NCI-H82 treated with DMSO at 0.1 percent for 48 hours (cell line): Measurements from ENCODE around the gene NAV3.

Experiments
- DNase-seq: peaks from one replicate; lab custom pipeline; 2025; ENCODE audit not compliant: unreplicated experiment; lab: John Stamatoyannopoulos, UW

The NAV3 gene

DNA sequence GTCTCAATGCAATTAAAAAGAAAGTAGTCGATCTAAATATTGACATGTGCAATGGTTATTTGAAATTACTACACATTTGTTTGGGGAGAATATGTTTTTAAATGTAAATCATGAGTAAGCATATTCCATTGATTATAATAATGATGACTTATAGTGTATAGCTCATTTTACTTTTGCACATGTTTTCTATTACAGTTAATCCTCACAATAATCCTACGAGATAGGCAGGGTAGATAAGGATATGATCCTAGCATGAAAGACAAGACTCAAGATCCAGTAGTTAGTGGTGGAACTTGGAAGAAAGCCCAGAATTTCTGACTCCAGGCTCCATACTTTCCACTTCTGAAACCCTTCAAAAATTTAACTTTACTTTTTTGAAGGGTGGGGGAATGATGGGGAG lies 94.0 kb downstream of the NAV3 start:
- no peak for DNase-seq

DNA sequence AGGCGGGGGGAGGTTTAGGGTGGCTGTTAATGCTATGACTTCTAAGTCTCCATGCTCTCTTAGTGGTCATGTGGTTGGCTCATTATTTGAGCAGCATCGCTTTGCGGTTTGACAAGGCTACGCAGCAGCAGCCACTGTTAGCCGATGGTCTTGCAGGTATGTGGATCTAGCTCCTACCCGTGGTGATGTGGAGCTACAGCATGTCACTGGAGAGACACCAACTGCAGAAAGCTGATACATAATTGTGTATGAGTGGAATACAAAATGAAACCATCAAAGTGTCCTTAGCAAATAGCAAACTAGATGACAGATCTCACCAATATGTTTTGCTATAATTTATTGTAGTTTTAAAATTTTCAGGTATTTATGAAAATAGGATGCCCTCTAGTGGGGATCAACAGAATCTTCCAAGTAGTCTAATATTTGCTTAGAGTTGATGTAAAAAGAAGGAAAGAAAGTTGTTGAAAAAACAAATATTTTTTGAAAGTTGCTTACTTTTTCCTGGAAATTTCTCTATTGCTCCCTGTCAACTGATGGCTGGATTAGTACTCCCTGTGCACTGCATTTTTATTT lies 94.9 kb downstream of the NAV3 start:
- DNase-seq: peak; percentile 80

DNA sequence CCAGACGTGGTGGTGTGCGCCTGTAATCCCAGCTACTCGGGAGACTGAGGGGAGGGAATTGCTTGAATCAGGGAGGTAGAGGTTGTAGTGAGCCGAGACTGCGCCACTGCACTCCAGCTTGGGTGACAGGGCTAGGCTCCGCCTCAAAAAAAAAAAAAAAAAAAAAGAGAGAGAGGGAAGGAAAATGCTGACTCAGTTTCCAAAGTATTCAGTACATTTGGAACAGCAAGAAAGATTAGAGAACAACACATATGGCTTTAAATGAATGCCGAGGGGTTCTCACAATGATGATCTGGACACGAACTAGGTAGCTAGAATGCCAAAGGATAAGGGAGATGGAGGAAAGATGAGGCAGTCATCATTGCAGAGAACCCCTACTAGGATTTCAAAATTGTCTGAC lies 97.4 kb downstream of the NAV3 start:
- no peak for DNase-seq

- no peak for DNase-seq
Observed at GRCh38 chr12:77932216-77932615, 101.5 kb downstream of the NAV3 start.

DNA sequence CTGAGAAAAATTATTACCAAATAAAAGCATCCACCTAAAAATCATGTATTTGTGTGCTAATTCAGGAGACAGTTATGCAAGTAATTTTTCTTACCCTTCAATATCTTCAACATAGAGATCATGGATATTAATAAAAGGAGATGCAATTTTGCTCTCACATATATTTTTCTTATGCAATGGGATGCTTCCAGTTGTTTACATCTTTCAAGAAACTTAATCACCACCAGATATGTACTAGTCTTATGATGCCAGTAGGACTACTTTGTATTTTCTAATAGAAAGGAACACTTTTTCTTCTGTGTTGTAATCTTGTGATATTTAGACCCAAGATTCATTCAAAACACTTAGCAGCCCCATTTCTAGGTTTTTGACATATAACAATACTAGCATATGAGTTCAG lies 107.6 kb downstream of the NAV3 start:
- DNase-seq: no peak

- DNase-seq: no peak
Observed at GRCh38 chr12:77940011-77940423, 109.3 kb downstream of the NAV3 start.

- DNase-seq: no peak
Observed at GRCh38 chr12:77940567-77940966, 109.9 kb downstream of the NAV3 start.

- DNase-seq: no peak
Observed at GRCh38 chr12:77941401-77941800, 110.7 kb downstream of the NAV3 start.

DNA sequence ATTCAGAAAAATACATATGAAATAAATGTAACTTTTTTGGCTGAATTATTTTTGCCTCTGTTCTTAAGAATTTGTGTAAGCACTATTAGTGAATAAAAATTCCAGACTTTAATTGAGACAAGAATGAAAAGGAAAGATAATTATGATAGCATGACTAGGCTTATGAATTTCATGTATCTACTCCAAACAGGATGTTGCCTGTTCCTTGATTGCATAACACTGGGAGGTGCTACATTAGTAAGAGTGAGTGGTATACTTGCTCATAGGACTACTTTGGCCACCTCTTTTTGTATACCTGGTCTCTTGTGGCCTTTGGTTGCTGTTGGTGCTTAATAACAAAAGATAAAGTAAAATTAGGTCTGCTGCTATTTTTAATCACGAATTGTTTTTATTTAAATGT lies 112.8 kb downstream of the NAV3 start:
- no peak for DNase-seq

- DNase-seq: no peak
Observed at GRCh38 chr12:77946541-77947061, 115.9 kb downstream of the NAV3 start.

GRCh38 chr12:77947330-77947729 lies 116.6 kb downstream of the NAV3 start:
- DNase-seq: no peak

DNA sequence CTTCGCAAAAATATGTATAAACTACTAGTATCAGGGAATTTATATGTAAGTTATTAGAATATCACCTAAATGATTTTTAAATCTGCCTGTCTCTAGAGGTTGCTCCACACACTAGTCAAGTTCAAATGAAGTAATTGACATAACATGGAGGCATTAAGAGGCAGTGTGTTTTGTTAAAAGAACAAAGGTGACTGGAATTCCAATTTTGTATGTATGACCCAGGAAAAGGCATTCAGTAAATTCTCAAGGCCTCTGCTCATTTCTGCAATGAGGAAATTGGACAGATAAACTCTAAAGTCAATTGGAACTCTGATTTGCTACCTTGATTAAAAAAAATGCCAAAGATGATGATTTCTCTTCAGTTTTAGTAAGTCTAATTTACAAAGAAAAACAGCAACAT lies 117.1 kb downstream of the NAV3 start:
- DNase-seq: no peak

DNA sequence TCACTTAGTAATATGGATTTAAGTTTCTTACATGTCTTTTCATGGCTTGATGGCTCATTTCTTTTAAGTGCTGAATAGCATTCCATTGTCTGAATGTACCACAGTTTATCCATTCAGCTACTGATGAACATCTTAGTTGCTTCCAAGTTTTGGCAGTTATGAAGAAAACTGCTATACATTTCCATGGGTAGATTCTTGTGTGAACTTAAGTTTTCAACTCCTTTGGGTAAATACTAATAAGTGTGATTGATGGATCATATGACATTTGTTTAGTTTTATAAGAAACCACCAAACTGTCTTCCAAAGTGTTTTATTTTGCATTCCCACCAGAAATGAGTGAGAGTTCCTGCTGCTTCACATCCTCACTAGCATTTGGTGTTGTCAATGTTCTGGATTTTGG lies 119.2 kb downstream of the NAV3 start:
- DNase-seq: no peak

- no peak for DNase-seq
Observed at GRCh38 chr12:77953528-77954205, 123.0 kb downstream of the NAV3 start.

- no peak for DNase-seq
Observed at GRCh38 chr12:77954206-77954555, 123.5 kb downstream of the NAV3 start.

DNA sequence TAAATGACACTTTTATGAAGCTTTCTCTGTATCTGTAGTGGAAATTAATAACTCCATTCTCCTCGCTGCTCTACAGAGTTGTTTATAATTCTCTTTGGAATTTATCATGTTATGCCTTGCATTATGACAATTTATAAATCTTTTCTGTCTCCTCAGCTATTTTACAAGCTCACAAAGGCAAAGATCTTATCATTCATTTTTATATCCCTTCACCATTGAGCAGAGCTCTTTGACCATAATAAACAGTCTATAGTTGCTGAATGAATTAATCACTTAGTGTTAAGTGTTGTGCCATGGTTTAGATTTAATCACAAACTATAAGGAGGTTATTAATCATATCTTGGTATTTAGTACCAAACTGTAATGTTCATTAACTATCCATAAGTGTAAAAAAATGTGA lies 126.4 kb downstream of the NAV3 start:
- no peak for DNase-seq

- no peak for DNase-seq
Observed at GRCh38 chr12:77963576-77964178, 133.0 kb downstream of the NAV3 start.

DNA sequence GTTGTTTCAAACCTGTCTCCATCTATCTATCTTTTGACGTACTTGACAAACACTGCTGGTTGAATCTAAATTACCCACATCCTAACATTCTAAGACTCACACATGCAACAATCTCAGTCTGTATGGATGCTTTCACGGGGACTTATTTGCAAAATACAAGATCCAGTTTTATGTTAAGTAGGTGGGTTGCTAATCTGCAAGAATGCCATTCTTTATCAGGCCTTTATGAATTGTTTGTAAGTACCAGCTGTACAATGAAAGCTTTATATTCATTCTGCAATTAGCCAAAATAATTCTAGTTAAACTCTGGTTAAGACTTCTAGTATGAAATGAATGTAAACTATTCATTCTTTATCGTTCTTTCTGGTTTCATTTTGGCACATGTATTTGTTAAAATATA lies 135.1 kb downstream of the NAV3 start:
- no peak for DNase-seq

GRCh38 chr12:77968021-77968420 lies 137.3 kb downstream of the NAV3 start:
- no peak for DNase-seq

GRCh38 chr12:77968571-77968970 lies 137.9 kb downstream of the NAV3 start:
- no peak for DNase-seq

DNA sequence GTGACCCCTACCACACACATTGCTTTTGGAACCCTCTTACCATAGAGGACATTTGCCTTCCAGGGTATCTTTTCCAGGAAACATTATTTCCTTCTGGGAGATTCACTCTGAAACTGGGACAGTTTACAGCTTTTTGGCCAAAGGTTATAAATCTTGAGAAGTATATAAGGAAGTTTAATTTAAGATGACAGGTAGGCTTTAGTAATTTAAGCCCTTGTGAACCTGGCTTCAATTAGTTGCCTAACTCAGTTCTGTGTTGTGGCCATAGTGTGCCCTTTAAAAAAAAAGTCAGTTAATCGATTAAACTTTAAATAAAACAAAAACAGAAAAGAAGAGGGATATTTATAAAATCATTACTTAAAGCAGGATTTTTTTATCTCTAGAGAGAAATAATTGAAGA lies 142.9 kb downstream of the NAV3 start:
- no peak for DNase-seq

DNA sequence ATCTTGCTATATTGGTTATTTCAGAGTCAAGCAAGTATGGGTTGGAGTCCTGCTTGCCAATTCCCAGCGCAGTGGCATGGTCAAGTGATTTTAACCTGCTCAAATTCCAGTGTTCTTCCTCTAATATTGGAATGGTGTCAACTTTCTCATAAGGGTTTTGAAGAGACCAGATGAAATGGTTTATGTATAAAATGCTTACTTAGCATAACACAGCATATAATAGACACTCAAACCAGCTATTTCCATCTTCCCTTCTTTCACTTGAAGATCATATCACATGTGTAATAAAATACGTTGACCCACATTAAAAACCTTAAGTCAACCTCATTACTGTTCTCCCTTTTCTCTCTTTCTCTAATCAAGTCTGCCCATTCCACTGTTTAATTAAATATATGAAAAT lies 144.0 kb downstream of the NAV3 start:
- DNase-seq: no peak
